Right ventricle myocardium inferior (tissue), 1 donor: ENCODE data around the gene PDCD5. TPM values are rescaled to one million over a fixed set of nuclear protein-coding genes. Genes with fewer than 3 reads are reported as not detected.
A peak's percentile ranks its signal among the peaks of the same experiment; 100 is the strongest.
"Not testable (repeated sequence)": the region's sequence is repeated elsewhere in the genome, so short reads cannot be mapped to it uniquely, and the experiment has no call there.

Source experiments
- ATAC-seq: fragments of 200-7000 bp; cut with Tn5 transposase; one replicate; pipeline ENCODE4 v1.9.1; 2020; ENCODE audit warnings: mild to moderate bottlenecking, moderate library complexity
- DNase-seq: peaks from one replicate; pipeline ENCODE4 v3.0.0; 2021; ENCODE audit errors: missing footprints
- intact Hi-C: fragments of 100-400 bp; cut with DNase I; formaldehyde crosslinking; loops from one replicate; pipeline ENCODE4 v1.11.0; 2022
- total RNA-seq: library from RNA; stranded (reverse); fragmentation: NEBNext Ultra II Directional; extraction: Animal tissue kit (Norgen Biotek cat#: 25700); gene quantifications from one replicate; pipeline ENCODE4 v1.2.1, GENCODE V29; 2021
- donor health status: DM: no; HTN: yes; CAD: no; lungs with severe emphysema.

Gene PDCD5
- total RNA-seq, 1 donor from 2014 or later = 133 TPM

GRCh38 chr19:32571471-32572075 is 9.4 kb upstream of the PDCD5 start:
- DNase-seq = peak; percentile 58
- intact Hi-C loops = loop anchor here (5.0 kb wide), 1 partner anchor 284 kb away; no protein-coding TSS in a partner anchor

GRCh38 chr19:32572700-32573491 is 8.1 kb upstream of the PDCD5 start:
- intact Hi-C loops = loop anchor here (5.0 kb wide), 1 partner anchor 286 kb away; no protein-coding TSS in a partner anchor
- ATAC-seq, DNase-seq: not testable (repeated sequence)

More at GRCh38 chr19:32571471-32572075, 9.4 kb upstream of the PDCD5 start:
- not testable (repeated sequence) for ATAC-seq

- peak; percentile 37 for DNase-seq
- intact Hi-C loops = loop anchor here (5.0 kb wide), 1 partner anchor 286 kb away; no protein-coding TSS in a partner anchor
Observed at GRCh38 chr19:32573492-32573794, 7.5 kb upstream of the PDCD5 start.

GRCh38 chr19:32576790-32577189 is 4.2 kb upstream of the PDCD5 start:
- ATAC-seq (no peak), DNase-seq (no peak)
- intact Hi-C loops = no loop called here

More at GRCh38 chr19:32573492-32573794, 7.5 kb upstream of the PDCD5 start:
- no peak for ATAC-seq

- ATAC-seq (peak; percentile 17), DNase-seq (no peak)
- intact Hi-C loops = loop anchor here (2.0 to 5.0 kb wide), 2 partner anchors 112 to 234 kb away; partner anchors contain the start of gene NUDT19
Observed at GRCh38 chr19:32580353-32580900, 563 bp upstream of the PDCD5 start.

GRCh38 chr19:32581705-32582179 is 752 bp downstream of the PDCD5 start:
- intact Hi-C loops = loop anchor here (2.0 to 5.0 kb wide), 2 partner anchors 111 to 235 kb away; partner anchors contain the start of gene NUDT19
- no peak for DNase-seq
- ATAC-seq = peak; percentile 21

- ATAC-seq, DNase-seq, intact Hi-C loops: not testable (repeated sequence)
Observed at GRCh38 chr19:32587747-32588504, 6.9 kb downstream of the PDCD5 start.

- DNase-seq (no peak), ATAC-seq (no peak)
- intact Hi-C loops = no loop called here
Observed at GRCh38 chr19:32594021-32594420, 13.0 kb downstream of the PDCD5 start.

GRCh38 chr19:32595491-32595890 is 14.5 kb downstream of the PDCD5 start:
- ATAC-seq = no peak
- intact Hi-C loops = no loop called here
- no peak for DNase-seq

- intact Hi-C loops = no loop called here
- ATAC-seq = no peak
- DNase-seq = no peak
Observed at GRCh38 chr19:32598022-32598421, 17.0 kb downstream of the PDCD5 start.

- DNase-seq = no peak
- intact Hi-C loops = no loop called here
- no peak for ATAC-seq
Observed at GRCh38 chr19:32599258-32599657, 18.3 kb downstream of the PDCD5 start.

- DNase-seq (no peak), ATAC-seq (no peak)
- intact Hi-C loops = loop anchor here (10.0 kb wide), 1 partner anchor 75 kb away; the partner anchor contains the start of genes ANKRD27 and RGS9BP
Observed at GRCh38 chr19:32599736-32600157, 18.8 kb downstream of the PDCD5 start.

- intact Hi-C loops = loop anchor here (10.0 kb wide), 1 partner anchor 71 kb away; the partner anchor contains the start of genes ANKRD27 and RGS9BP
Observed at GRCh38 chr19:32603961-32604360, 23.0 kb downstream of the PDCD5 start.

GRCh38 chr19:32605544-32605943 is 24.6 kb downstream of the PDCD5 start:
- intact Hi-C loops = loop anchor here (10.0 kb wide), 1 partner anchor 69 kb away; the partner anchor contains the start of genes ANKRD27 and RGS9BP
- ATAC-seq = no peak
- no peak for DNase-seq

More at GRCh38 chr19:32603961-32604360, 23.0 kb downstream of the PDCD5 start:
- no peak for ATAC-seq
- DNase-seq = no peak

- no peak for DNase-seq
- no peak for ATAC-seq
- intact Hi-C loops = loop anchor here (10.0 kb wide), 1 partner anchor 69 kb away; the partner anchor contains the start of genes ANKRD27 and RGS9BP
Observed at GRCh38 chr19:32606289-32606688, 25.3 kb downstream of the PDCD5 start.

GRCh38 chr19:32607479-32607878 is 26.5 kb downstream of the PDCD5 start:
- DNase-seq (no peak), ATAC-seq (no peak)
- intact Hi-C loops = loop anchor here (10.0 kb wide), 1 partner anchor 67 kb away; the partner anchor contains the start of genes ANKRD27 and RGS9BP

- intact Hi-C loops = no loop called here
- no peak for ATAC-seq
- no peak for DNase-seq
Observed at GRCh38 chr19:32611161-32611560, 30.2 kb downstream of the PDCD5 start.

GRCh38 chr19:32613008-32613407 is 32.0 kb downstream of the PDCD5 start:
- ATAC-seq (no peak), DNase-seq (no peak)
- intact Hi-C loops = no loop called here
